ENCODE measurements around the gene B9D2.

B9D2 gene

DNA sequence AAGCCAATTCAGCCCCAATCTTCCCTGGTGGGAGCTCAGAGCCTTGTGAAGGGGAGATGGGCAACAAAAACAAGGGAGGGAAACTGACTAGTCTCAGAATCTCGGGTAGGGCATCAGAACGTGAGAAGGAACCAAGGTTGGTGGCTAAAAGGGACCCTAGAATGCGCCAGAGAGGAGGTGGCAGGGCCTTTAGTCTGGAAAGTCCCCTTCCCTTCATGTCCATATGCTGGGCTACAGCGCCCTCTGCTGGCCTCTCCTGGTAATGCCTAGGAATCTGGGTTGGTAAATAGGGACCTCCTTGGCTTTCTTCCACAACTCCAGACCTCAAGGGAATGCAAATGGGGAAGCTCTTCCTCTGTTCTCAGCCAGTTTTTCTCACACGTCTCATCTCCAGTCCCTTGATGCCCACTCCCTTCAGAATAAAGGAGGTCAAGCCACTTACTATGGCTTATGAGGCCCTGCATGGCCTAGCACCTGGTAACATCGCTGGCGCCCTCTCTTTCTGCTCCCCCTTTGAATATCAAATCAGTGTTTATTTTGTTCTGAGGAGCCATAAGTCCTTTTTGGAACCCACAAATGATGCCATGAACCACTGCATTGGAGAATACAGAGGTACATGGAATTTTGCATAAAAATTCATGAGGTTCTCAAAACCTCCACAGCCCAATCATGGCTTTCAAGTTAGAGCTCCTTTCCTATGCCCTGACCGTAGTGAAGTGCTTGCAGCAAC lies 55.3 kb downstream of the B9D2 start:
- no peak for FAIRE-seq

DNA sequence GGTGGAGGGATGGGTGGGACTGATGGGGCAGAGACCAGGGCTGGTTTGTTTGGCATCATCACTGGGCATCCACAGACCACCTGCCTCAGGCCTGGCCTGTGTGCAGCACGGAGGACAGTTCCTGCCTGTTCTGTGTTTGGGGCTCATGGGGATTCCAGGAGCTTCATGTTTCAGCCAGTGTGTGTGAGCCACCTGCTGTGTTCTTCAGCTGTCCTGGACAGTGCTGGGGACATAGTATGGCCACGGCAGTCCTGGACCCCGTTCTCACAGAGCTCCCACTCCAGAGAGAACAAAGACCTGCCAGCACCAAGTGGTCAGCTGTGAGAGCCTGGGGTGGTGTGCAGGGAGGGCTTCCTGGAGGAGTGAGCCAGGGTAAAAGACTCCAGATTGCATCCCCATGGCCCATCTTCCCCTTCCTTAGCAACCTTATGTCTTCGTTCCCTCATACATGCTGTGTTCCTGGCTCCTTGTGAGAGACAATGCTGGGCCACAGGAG lies 55.9 kb downstream of the B9D2 start:
- no peak for FAIRE-seq

DNA sequence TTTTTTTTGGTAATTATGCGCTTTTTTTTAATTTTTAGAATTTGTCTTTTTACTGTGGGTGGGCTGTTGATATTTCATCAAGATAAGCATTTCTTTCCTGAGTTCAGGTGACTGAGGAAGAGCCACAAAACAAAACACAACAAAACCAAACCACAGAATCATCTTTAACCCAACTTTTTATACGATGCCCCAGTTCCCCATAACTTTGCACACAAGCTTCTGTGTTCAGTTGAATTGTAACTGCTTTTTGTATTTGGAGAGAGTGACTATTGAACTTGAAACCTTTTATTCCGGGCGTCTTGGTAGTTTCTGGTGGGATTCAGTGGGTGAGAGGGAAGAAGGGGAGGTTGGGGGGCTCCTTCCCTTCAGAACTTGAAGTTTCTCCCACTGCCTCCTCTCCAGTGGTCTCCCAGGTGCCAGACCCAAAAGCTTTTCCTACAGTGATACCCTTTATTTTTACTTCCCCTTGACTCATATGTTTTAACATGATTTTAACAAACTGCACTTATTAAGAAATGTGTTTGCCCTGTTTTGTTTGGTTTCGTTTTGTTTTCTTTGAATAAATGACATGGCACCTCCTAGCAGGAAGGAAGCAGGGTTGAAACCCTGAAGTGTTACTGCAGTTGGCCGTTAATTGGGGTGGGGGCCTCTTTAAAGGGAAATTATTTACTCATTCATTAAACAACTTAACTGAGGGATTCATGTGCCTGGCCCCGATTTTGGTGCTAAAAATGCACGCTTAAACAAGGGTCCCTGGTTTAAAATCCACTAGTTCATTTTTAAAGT lies 56.7 kb downstream of the B9D2 start:
- no peak for FAIRE-seq

DNA sequence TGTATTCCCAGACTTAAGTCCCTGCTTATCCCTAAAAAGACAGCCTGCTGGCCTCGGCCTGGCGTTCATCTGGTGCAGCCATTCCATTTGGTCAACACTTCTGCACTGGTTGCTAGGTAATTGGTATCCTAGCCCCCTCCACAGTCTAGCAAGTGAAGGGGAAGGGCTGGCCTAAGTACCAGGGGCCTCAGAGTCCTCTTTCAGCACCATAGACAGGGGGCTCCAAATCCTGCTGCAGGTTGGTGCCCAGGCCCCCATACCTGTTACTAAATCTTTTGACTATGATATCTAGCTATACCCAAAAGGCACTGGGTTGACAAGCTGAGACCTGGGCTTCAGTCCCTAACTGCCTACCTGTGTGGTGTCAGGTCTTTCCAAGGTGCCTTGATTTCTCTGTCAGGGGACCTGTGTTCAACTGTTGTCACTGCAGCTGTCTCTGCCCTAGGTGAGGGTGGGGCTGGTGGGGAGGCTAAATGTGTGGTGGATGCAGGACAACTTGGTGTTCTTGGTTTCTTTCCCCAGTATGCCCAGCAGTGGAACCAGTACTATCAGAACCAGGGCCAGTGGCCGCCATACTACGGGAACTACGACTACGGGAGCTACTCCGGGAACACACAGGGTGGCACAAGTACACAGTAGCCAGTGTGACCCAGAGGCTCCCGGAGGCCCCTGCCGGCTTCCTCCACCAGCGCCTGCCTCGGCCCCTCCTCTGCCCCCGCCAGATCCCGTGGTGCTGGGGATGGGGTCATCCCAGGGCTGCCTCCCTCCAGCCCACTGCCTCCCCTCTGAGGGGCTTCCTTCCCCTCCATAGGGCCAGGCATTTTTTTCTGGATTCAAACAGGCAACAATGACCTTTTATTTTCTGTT lies 57.8 kb downstream of the B9D2 start:
- FAIRE-seq = no peak

DNA sequence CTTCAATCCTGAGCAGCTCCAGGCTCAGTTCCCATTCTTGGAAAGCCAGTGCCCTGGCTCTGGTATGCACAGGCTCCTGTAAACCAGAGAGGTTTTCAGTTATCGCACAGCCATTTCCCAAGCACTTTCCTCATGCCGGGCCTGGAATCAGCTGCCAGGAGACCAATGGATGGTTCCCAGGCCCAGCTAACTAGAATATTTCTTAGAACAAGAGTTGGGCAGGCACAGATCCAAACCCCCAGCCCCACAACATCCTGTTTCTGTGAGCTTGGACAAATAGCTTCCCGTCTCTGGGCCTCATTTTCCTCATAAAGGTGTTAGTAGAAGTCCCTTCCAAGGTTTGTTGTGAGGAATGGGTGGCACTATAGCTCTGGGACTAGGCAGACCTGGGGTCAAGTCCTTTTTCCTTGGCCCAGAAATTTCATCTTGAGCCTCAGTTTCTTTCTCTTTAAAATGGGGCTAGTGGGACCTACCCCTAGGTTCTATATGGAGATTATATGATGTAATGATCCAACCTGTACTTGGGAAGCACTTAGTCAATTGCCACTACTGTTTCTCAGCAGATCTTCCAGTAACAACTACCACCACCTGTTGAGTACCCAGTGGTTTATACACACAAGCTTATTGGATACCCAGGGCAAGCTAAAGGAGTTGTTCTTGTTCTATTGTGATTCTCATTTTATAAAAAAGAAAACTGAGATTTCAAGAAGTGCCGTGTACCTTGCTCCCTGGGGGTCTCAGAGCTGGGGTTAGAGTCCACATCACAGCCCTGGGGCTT lies 59.1 kb downstream of the B9D2 start:
- no peak for FAIRE-seq

All from endometrium (tissue), 2 donors.